ENCODE results near the gene NSUN2. TPM values are rescaled to one million over a fixed set of nuclear protein-coding genes. Genes with fewer than 3 reads are reported as not detected.

NSUN2 gene
- total RNA-seq, 1 donor: 39.4 TPM

- no peak overlapping the region for H3K4me2 ChIP-seq (ENCODE audit: insufficient read depth, low read length)
- no peak overlapping the region for H3K27ac ChIP-seq (ENCODE audit: low read depth, low read length)
- no peaks in the 10 kb centered on the region for H3K79me2 ChIP-seq (ENCODE audit: insufficient read depth, low read length)
- H3K4me3 ChIP-seq (ENCODE audit: insufficient read depth, low read length): no peak overlapping the region
- TF ChIP-seq CTCF (IDR thresholded peaks at IDR 0.05; ENCODE audit: extremely low read depth, low read depth, low read length): no peak
- no peak for DNase-seq (ENCODE audit: insufficient read length, low spot score, missing footprints)
- no peaks in the 10 kb centered on the region for H3K9me3 ChIP-seq (ENCODE audit: low read depth, low read length)
- H4K20me1 ChIP-seq (ENCODE audit: insufficient read depth, low read length): no peaks in the 10 kb centered on the region
- no peaks in the 10 kb centered on the region for H3K4me1 ChIP-seq (ENCODE audit: insufficient read depth, low read length)
- no peak overlapping the region for H2AFZ ChIP-seq (ENCODE audit: low read length)
- no peaks in the 10 kb centered on the region for H3K36me3 ChIP-seq (ENCODE audit: insufficient read depth, low read length)
- H3K27me3 ChIP-seq (ENCODE audit: insufficient read depth, low read length): no peaks in the 10 kb centered on the region
Measured at GRCh38 chr5:6568383-6568782, 64.5 kb downstream of the NSUN2 start.

GRCh38 chr5:6567835-6568234 is 65.0 kb downstream of the NSUN2 start:
- Histone ChIP-seq H3K79me2 (ENCODE audit: insufficient read depth, low read length) (no peaks in the 10 kb centered on the region), H3K9me3 (ENCODE audit: low read depth, low read length) (no peaks in the 10 kb centered on the region), H3K27ac (ENCODE audit: low read depth, low read length) (no peak overlapping the region), H3K4me3 (ENCODE audit: insufficient read depth, low read length) (no peak overlapping the region), H3K27me3 (ENCODE audit: insufficient read depth, low read length) (no peaks in the 10 kb centered on the region), H4K20me1 (ENCODE audit: insufficient read depth, low read length) (no peaks in the 10 kb centered on the region), H3K36me3 (ENCODE audit: insufficient read depth, low read length) (no peaks in the 10 kb centered on the region), H3K4me2 (ENCODE audit: insufficient read depth, low read length) (no peak overlapping the region), H3K4me1 (ENCODE audit: insufficient read depth, low read length) (no peaks in the 10 kb centered on the region), H2AFZ (ENCODE audit: low read length) (no peak overlapping the region)
- no peak for TF ChIP-seq CTCF (IDR thresholded peaks at IDR 0.05; ENCODE audit: extremely low read depth, low read depth, low read length)
- DNase-seq (ENCODE audit: insufficient read length, low spot score, missing footprints): no peak

- Histone ChIP-seq H3K79me2 (ENCODE audit: insufficient read depth, low read length) (no peaks in the 10 kb centered on the region), H3K27me3 (ENCODE audit: insufficient read depth, low read length) (no peaks in the 10 kb centered on the region), H2AFZ (ENCODE audit: low read length) (no peak overlapping the region), H3K4me2 (ENCODE audit: insufficient read depth, low read length) (no peak overlapping the region), H3K4me1 (ENCODE audit: insufficient read depth, low read length) (no peaks in the 10 kb centered on the region), H3K4me3 (ENCODE audit: insufficient read depth, low read length) (no peak overlapping the region), H3K27ac (ENCODE audit: low read depth, low read length) (no peak overlapping the region), H4K20me1 (ENCODE audit: insufficient read depth, low read length) (no peaks in the 10 kb centered on the region), H3K36me3 (ENCODE audit: insufficient read depth, low read length) (no peaks in the 10 kb centered on the region), H3K9me3 (ENCODE audit: low read depth, low read length) (no peaks in the 10 kb centered on the region)
- DNase-seq (ENCODE audit: insufficient read length, low spot score, missing footprints): no peak
- TF ChIP-seq CTCF (IDR thresholded peaks at IDR 0.05; ENCODE audit: extremely low read depth, low read depth, low read length): no peak
Measured at GRCh38 chr5:6567068-6567467, 65.8 kb downstream of the NSUN2 start.

- Histone ChIP-seq H3K4me1 (ENCODE audit: insufficient read depth, low read length) (no peaks in the 10 kb centered on the region), H3K36me3 (ENCODE audit: insufficient read depth, low read length) (no peaks in the 10 kb centered on the region), H3K27ac (ENCODE audit: low read depth, low read length) (no peak overlapping the region), H3K27me3 (ENCODE audit: insufficient read depth, low read length) (no peaks in the 10 kb centered on the region), H3K4me2 (ENCODE audit: insufficient read depth, low read length) (no peak overlapping the region), H2AFZ (ENCODE audit: low read length) (no peak overlapping the region), H4K20me1 (ENCODE audit: insufficient read depth, low read length) (no peaks in the 10 kb centered on the region), H3K4me3 (ENCODE audit: insufficient read depth, low read length) (no peak overlapping the region), H3K79me2 (ENCODE audit: insufficient read depth, low read length) (no peaks in the 10 kb centered on the region), H3K9me3 (ENCODE audit: low read depth, low read length) (no peaks in the 10 kb centered on the region)
- no peak for DNase-seq (ENCODE audit: insufficient read length, low spot score, missing footprints)
- no peak for TF ChIP-seq CTCF (IDR thresholded peaks at IDR 0.05; ENCODE audit: extremely low read depth, low read depth, low read length)
Measured at GRCh38 chr5:6565492-6565891, 67.4 kb downstream of the NSUN2 start.

Measured in osteoblast (primary cell).